ENCODE measurements around the gene SCGB3A2.

Gene SCGB3A2

DNA sequence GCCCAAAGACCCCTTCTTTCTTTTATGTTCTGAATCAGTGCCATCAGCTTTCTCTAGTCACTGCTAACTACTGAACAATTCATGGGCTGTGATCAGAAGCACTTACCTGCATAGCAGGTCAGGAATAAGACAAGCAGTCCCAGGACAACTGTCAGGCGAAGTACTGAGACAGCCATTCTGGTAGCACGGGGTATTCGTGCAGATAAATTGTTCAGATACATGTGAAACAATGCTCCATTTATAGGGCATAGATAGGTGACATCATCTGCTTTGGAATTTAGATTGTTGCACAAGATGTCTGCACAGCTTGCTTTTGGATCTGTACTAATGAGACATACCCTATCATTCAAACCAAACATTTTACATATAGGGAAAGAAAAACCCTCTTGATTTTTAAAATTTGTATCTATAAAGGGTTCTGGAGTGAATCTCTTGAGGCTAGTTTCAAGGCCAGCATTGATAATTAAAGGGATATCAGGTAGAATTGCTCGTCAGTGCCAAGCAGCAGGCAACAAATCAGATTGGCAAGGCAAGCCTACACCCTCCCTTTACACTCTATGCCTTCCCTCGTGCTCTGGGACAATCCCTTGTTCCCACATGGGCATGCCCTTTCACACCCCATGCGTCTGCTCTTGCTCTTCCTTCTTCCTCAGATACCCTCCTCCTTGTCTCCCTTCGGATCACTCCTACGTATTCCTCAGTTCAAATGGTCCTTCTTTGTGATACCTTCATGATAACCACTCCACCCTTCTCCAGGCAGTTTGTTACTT, 28.0 kb downstream of the SCGB3A2 start, which contains the start of gene C5orf46:
C5orf46 (minus strand) TSS at position 213 of the 770 bp plus-strand sequence; CDS start at position 176, 37 bp downstream.
- no peak for DNase-seq (ENCODE audit: low read depth)

DNA sequence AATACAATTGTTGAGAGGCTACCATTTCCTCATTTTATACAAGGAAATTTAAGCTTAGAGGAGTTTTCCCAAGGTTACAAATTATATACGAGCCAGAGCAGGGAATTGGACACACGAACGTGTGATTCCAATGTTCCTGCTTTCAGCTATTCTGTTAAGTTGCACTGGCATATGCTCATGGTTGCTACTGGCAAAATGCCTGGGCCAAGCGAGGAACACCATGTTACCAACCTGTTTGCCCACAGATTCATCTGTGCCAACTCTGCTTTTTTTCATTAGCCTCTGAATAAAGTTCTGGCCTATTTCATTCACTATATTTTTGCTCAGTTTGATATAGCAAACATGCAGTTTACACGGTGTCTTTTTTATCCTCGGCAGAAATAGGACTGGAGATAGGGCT, 32.9 kb downstream of the SCGB3A2 start:
- no peak for DNase-seq (ENCODE audit: low read depth)

DNA sequence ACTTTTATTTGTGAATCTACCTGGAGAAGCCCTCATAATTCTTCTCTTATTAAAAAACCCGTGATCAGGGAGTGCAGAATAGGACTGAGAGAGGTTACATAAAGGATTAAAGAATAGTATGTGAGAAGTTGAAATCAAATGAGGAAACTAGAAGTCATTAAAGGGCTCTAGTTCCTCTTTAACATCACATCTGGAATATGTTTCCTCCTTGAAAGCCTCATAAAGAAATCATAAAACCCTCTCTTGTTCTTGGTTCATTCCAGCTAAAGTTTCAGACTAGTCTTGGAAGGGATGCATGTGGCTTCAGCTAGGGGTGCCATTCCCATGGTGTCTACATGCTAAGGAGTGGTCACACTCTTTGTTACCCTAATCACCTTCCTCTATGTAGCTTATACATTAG, 33.5 kb downstream of the SCGB3A2 start:
- no peak for DNase-seq (ENCODE audit: low read depth)

DNA sequence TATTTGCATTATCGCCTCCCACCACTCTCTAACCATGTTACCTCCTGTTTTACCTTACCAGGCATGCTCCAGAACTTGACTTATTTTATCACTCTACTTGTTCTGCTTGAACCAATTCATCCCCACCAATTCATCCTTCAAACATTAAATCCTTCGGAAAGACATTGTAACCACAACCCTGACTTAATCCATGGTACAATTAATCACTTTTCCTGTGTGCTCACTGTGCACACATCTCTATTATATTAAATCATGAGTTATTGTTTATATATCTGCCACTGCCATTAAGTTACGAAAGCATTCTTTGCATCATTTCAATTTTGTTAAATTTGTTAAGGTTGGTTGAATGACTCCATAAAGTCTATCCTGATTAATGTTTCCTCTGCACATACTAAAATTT, 35.3 kb downstream of the SCGB3A2 start:
- DNase-seq (ENCODE audit: low read depth) = no peak

DNA sequence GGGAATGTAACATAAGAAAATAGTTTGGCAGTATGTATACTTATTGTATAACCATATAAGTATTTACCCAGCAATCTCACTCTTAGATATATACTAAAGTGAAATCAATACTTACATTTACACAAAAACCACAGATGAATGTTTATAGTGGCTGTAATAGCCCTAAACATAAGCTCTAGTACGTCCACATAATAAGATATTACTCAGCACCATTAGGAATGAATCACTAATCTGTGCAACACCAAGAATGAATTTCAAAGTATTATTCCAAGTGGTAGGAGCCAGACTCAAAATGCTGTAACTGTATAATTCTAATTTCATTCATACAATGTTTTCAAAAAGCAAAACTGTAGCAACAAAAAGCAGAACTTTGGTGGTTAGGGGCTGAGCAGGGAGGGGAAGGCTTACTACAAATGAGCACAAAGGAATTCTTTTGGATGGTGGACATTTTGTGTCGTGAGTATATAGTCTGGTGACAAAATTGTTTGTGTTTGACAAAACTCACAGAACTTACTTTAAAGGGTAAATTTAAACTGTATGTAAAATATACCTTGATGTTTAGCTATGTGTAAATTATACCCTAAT, 39.7 kb downstream of the SCGB3A2 start:
- DNase-seq (ENCODE audit: low read depth) = no peak

DNA sequence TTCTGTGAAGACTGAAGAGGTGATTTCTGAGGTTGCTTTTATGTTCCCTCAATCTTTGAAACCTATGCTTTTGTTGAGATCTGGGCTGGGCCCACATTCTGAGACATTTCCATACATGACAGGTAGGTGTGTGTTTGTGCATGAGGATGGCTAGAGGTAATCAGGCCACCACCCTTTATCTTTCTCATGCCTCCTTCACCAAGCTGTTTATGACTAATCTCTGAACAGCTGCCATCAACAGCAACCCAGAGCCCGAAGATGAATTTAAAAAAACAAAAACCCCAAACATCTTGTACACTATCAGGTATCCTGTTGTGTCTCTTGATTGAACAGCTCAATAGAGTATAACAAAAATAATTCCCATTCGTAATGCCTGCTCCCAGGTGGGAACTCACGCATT, 40.4 kb downstream of the SCGB3A2 start:
- DNase-seq (ENCODE audit: low read depth) = no peak

DNA sequence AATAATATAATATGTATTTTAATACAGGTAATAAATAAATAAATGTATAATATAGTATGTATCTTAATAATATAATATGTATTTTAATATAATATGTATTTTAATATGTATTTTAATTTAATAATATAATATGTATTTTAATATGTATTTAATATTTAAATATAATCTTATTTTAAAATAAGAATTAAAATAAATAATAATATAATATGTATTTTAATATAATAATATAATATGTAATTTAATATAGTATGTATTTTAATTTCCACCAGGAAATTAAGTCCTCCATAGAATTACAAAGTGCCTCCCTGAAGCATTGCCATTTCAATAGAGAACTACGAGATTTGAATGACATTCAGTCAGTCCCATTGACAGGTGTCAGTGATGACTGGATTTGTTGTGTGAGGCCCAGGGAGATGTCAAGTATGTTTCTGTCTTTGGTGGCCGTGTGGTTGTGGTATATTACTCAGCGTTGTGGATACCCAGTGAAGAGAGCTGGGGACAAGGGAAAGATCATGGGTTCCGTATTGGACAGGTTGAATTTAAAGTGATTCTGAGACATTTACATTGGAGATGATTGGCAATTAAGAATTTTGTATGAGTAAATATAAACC, 42.0 kb downstream of the SCGB3A2 start:
- no peak for DNase-seq (ENCODE audit: low read depth)

DNA sequence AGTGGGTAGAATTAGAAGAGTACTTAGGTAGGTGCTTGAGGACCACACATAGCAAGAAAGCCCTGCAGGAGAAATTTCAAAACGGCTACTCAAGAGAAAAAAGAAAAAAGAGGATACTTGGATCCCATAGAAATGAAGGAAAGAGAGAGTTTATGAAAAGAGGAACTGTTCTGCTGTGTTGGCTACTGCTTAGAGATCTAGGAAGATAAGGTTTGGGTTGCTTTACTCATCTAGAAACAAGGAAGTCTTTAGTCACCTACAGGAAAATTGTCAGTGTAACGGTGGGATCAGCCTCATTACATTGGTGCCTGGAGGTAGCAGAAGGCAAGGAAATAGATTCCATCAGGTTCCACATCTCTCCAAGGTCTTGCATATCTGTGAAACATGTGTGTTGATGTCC, 42.6 kb downstream of the SCGB3A2 start:
- DNase-seq (ENCODE audit: low read depth) = no peak

DNA sequence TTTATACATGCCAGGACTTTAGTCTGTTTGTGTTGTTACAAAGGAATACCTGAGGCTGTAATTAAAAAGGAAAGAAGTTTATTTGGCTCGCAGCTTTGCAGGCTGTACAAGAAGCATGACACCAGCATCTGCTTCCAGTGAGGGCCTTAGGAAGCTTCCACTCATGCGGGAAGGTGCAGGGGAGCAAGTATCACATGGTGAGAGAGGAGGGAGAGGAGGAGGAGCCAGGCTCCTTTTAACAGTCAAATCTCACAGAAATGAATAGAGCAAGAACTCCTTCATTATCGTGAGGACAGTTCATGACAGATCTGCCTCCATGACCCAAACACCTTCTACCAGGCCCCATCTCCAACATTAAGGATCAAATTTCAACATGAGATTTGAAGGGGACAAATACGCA, 46.5 kb downstream of the SCGB3A2 start:
- DNase-seq (ENCODE audit: low read depth) = no peak

DNA sequence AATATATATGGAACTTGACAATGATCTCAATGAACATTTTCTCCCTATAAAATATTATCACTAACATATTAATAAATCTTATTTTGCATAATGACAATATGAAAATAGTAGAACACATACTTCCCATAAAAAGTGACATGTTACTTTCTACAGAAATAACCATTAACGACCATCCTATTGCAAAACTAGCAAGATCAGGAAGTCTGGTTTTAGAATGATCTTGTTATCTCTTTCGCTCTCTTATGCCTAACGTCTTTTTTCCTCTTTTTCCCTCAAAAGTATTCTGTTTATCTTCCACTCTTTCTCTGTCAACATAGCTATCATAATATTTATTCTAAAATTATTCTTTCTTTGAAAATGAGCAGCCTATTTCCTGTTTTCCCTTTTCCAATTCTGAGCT, 49.4 kb downstream of the SCGB3A2 start:
- DNase-seq (ENCODE audit: low read depth) = no peak

DNA sequence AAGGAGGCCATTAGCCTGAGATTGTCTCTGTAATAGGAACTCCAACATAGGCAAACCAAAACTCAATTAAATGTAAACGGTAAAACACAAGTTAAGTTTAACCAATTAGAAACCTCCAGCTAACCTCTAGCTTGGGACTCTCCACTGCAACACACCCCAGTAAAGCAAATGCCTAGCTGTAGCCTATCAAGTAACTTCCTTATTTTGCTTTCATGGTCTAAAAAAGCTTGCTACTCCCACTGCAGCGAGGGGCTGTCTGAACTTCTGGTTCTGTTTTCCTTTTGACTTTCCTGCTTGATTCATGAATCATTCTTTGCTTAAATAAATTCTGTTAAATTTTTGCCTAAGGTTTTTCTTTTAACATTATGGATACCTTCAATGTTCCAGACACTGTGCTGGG, 52.3 kb downstream of the SCGB3A2 start:
- DNase-seq (ENCODE audit: low read depth) = no peak

Data from stimulated activated CD4-positive, alpha-beta T cell treated with anti-CD3 and anti-CD28 coated beads, Interleukin-2, amount 100 ng/mL, for 4 hours (primary cell).